ENCODE results near the gene IPO11. TPM values are rescaled to one million over a fixed set of nuclear protein-coding genes. Genes with fewer than 3 reads are reported as not detected.

Gene IPO11
- total RNA-seq, 6 experiments from 2014 or later = 33.4 to 43.3 (median 38.4) TPM

GRCh38 chr5:62584391-62584790, 171.8 kb downstream of the IPO11 start:
- Mint-ChIP-seq H3K27me3 (ENCODE audit: insufficient read depth) (peaks cover 1% of the 10 kb centered on the region; the same call in 1 of the 2 replicates), H3K27ac (no peak overlapping the region), H3K36me3 (ENCODE audit: low read depth) (peaks cover 12% of the 10 kb centered on the region; the same call in 1 of the 2 replicates), H3K4me3 (no peak overlapping the region), H3K9me3 (no peaks in the 10 kb centered on the region), H3K4me1 (ENCODE audit: low read depth) (peaks cover 26% of the 10 kb centered on the region)
- no peak for TF ChIP-seq CTCF (IDR thresholded peaks at IDR 0.05)
- no peak for DNase-seq

- H3K27me3 Mint-ChIP-seq (ENCODE audit: insufficient read depth) = peaks cover 1% of the 10 kb centered on the region; the same call in 1 of the 2 replicates
- peak overlapping the region; percentile 34; the same call in 1 of the 2 replicates for H3K27ac Mint-ChIP-seq
- peaks cover 13% of the 10 kb centered on the region; the same call in 1 of the 2 replicates for H3K36me3 Mint-ChIP-seq (ENCODE audit: low read depth)
- DNase-seq = no peak
- TF ChIP-seq CTCF (IDR thresholded peaks at IDR 0.05) = no peak
- H3K4me1 Mint-ChIP-seq (ENCODE audit: low read depth) = peaks cover 26% of the 10 kb centered on the region
- H3K4me3 Mint-ChIP-seq = no peak overlapping the region
- no peaks in the 10 kb centered on the region for H3K9me3 Mint-ChIP-seq
Measured at GRCh38 chr5:62585306-62585705, 172.7 kb downstream of the IPO11 start.

GRCh38 chr5:62585751-62586150, 173.2 kb downstream of the IPO11 start:
- H3K4me3 Mint-ChIP-seq = no peak overlapping the region

GRCh38 chr5:62587737-62588136, 175.2 kb downstream of the IPO11 start:
- no peak for DNase-seq
- Mint-ChIP-seq H3K4me3 (no peak overlapping the region), H3K9me3 (no peaks in the 10 kb centered on the region), H3K4me1 (ENCODE audit: low read depth) (peaks cover 15% of the 10 kb centered on the region), H3K27me3 (ENCODE audit: insufficient read depth) (peaks cover 1% of the 10 kb centered on the region; the same call in 1 of the 2 replicates), H3K36me3 (ENCODE audit: low read depth) (peaks cover 13% of the 10 kb centered on the region; the same call in 1 of the 2 replicates), H3K27ac (no peak overlapping the region)
- no peak for TF ChIP-seq CTCF (IDR thresholded peaks at IDR 0.05)

More at GRCh38 chr5:62585751-62586150, 173.2 kb downstream of the IPO11 start:
- Mint-ChIP-seq H3K36me3 (ENCODE audit: low read depth) (peaks cover 13% of the 10 kb centered on the region; the same call in 1 of the 2 replicates), H3K9me3 (no peaks in the 10 kb centered on the region), H3K27me3 (ENCODE audit: insufficient read depth) (peaks cover 1% of the 10 kb centered on the region; the same call in 1 of the 2 replicates), H3K27ac (peak overlapping the region; percentile 34), H3K4me1 (ENCODE audit: low read depth) (peaks cover 26% of the 10 kb centered on the region)
- no peak for DNase-seq
- no peak for TF ChIP-seq CTCF (IDR thresholded peaks at IDR 0.05)

- Mint-ChIP-seq H3K4me1 (ENCODE audit: low read depth) (peaks cover 25% of the 10 kb centered on the region), H3K27ac (no peak overlapping the region), H3K9me3 (no peaks in the 10 kb centered on the region), H3K36me3 (ENCODE audit: low read depth) (peaks cover 13% of the 10 kb centered on the region; the same call in 1 of the 2 replicates), H3K27me3 (ENCODE audit: insufficient read depth) (peaks cover 1% of the 10 kb centered on the region; the same call in 1 of the 2 replicates), H3K4me3 (no peak overlapping the region)
- no peak for TF ChIP-seq CTCF (IDR thresholded peaks at IDR 0.05)
- no peak for DNase-seq
Measured at GRCh38 chr5:62588668-62589067, 176.1 kb downstream of the IPO11 start.

Data from HFFc6 (cell line).